ENCODE results near the gene FIG4.

- TF ChIP-seq, protein P1, sequence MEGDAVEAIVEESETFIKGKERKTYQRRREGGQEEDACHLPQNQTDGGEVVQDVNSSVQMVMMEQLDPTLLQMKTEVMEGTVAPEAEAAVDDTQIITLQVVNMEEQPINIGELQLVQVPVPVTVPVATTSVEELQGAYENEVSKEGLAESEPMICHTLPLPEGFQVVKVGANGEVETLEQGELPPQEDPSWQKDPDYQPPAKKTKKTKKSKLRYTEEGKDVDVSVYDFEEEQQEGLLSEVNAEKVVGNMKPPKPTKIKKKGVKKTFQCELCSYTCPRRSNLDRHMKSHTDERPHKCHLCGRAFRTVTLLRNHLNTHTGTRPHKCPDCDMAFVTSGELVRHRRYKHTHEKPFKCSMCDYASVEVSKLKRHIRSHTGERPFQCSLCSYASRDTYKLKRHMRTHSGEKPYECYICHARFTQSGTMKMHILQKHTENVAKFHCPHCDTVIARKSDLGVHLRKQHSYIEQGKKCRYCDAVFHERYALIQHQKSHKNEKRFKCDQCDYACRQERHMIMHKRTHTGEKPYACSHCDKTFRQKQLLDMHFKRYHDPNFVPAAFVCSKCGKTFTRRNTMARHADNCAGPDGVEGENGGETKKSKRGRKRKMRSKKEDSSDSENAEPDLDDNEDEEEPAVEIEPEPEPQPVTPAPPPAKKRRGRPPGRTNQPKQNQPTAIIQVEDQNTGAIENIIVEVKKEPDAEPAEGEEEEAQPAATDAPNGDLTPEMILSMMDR (conservative IDR thresholded peaks at IDR 0.05; ENCODE audit: low read depth, low read length): no peak
- no peak for TF ChIP-seq RFX5 (IDR thresholded peaks at IDR 0.05; ENCODE audit: low read depth, low read length)
- TF ChIP-seq POLR2A (IDR thresholded peaks at IDR 0.05; ENCODE audit: low read depth, low read length): no peak
- TF ChIP-seq MAZ (IDR thresholded peaks at IDR 0.05; ENCODE audit: borderline replicate concordance, low read depth, low read length): no peak
- TF ChIP-seq SMC3 (IDR thresholded peaks at IDR 0.05; ENCODE audit: low read depth, low read length): no peak
- no peak for TF ChIP-seq MXI1 (IDR thresholded peaks at IDR 0.05; ENCODE audit: borderline replicate concordance, low read depth, low read length)
- no peak for TF ChIP-seq RAD21 (IDR thresholded peaks at IDR 0.05; ENCODE audit: low read length)
- TF ChIP-seq USF2 (IDR thresholded peaks at IDR 0.05; ENCODE audit: low read depth, low read length): no peak
- TF ChIP-seq CEBPB (IDR thresholded peaks at IDR 0.05; ENCODE audit: low read depth, low read length): no peak
- TF ChIP-seq FOS (IDR thresholded peaks at IDR 0.05; ENCODE audit: low read depth, low read length): no peak
- no peak for TF ChIP-seq MAFK (IDR thresholded peaks at IDR 0.05; ENCODE audit: low read depth, low read length)
Observed at GRCh38 chr6:109840034-109840433, 148.9 kb downstream of the FIG4 start.
